ENCODE results near the gene ERMP1.

DNA sequence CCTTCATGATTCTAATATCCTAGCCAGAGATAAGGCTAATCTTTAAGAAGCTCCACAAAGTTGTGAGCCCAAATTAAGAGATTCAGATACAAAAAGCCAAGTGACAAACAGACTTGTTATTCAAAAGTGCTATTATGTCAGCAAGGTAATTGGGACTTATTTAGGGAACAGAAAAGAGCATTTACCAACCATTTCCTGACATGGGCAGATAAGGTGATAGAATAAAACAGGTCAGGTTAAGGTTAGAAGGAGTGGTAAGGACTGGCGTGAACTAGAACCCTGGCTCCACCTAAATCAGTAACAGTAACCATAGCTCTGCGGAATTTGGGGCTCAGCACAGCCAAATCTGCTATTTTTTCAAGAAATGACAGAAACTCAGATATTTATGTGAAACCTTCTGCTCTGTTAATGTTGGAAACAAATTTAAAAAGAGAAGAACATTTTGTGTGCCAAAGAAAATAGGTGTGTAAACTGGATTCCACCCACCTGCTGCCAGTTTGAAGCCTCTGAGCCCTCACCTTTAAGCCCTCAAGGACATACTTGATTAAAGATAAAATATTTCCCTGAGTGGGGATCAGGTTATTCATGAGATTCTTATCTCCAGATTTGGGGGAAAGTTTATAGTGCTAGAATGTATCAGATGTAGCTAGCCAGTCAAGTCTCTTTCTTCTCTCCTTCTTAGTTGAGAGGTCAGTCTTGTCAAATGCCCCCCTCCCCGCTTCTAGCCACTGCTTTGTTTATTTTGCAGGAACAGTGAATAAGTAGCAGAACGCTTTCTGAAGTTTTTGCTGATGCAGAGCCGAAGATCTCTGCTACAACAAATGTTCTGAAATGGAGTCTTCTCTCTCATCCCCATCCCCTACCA lies 10.2 kb upstream of the ERMP1 start:
- TF ChIP-seq EZH2 (IDR thresholded peaks at IDR 0.05; ENCODE audit: borderline replicate concordance, low read length) = no peak
- TF ChIP-seq, protein P1, sequence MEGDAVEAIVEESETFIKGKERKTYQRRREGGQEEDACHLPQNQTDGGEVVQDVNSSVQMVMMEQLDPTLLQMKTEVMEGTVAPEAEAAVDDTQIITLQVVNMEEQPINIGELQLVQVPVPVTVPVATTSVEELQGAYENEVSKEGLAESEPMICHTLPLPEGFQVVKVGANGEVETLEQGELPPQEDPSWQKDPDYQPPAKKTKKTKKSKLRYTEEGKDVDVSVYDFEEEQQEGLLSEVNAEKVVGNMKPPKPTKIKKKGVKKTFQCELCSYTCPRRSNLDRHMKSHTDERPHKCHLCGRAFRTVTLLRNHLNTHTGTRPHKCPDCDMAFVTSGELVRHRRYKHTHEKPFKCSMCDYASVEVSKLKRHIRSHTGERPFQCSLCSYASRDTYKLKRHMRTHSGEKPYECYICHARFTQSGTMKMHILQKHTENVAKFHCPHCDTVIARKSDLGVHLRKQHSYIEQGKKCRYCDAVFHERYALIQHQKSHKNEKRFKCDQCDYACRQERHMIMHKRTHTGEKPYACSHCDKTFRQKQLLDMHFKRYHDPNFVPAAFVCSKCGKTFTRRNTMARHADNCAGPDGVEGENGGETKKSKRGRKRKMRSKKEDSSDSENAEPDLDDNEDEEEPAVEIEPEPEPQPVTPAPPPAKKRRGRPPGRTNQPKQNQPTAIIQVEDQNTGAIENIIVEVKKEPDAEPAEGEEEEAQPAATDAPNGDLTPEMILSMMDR (IDR thresholded peaks at IDR 0.05; ENCODE audit: low read length) = no peak
